Activated B cell treated with CpG ODN at 0.5 μM for 24 hours (primary cell): Measurements from ENCODE around the gene TSKU. TPM values are rescaled to one million over a fixed set of nuclear protein-coding genes. Genes with fewer than 3 reads are reported as not detected.
"Not testable (repeated sequence)": the region's sequence is repeated elsewhere in the genome, so short reads cannot be mapped to it uniquely, and the experiment has no call there.

ENCODE experiments used
- ATAC-seq: fragments of 200-7000 bp; cut with Tn5 transposase; one replicate; pipeline ENCODE4 v1.10.0; 2021; ENCODE audit warnings: low read depth, mild to moderate bottlenecking, moderate library complexity
- CTCF ChIA-PET: fragments of 350-600 bp; sonication (Branson Sonifier 250); formaldehyde crosslinking; loops from one replicate; lab custom pipeline; 2021; ENCODE audit warnings: antibody characterized with exemption; lab: Charles Lee
- POLR2A ChIA-PET: fragments of 350-600 bp; sonication (Branson Sonifier 250); formaldehyde crosslinking; loops from one replicate; lab custom pipeline; 2021; ENCODE audit warnings: antibody characterized with exemption; lab: Charles Lee
- DNase-seq: peaks from one replicate; pipeline ENCODE4 v3.0.0; 2022
- H3K27ac Mint-ChIP-seq: one replicate; pipeline ENCODE4 v1.8.0; 2020; ENCODE audit warnings: mixed read lengths
- H3K27me3 Mint-ChIP-seq: one replicate; pipeline ENCODE4 v1.8.0; 2021; ENCODE audit warnings: mixed read lengths
- H3K36me3 Mint-ChIP-seq: one replicate; pipeline ENCODE4 v1.8.0; 2021; ENCODE audit warnings: low read depth, mixed read lengths
- H3K4me1 Mint-ChIP-seq: one replicate; pipeline ENCODE4 v1.8.0; 2021; ENCODE audit warnings: mixed read lengths
- H3K4me3 Mint-ChIP-seq: one replicate; pipeline ENCODE4 v1.8.0; 2020; ENCODE audit warnings: mild to moderate bottlenecking, mixed read lengths
- H3K9me3 Mint-ChIP-seq: one replicate; pipeline ENCODE4 v1.8.0; 2020; ENCODE audit warnings: mixed read lengths
- intact Hi-C: fragments of 100-400 bp; cut with micrococcal nuclease; formaldehyde crosslinking; loops from one replicate; pipeline ENCODE4 v1.15.1; 2024
- total RNA-seq: library from RNA; stranded (reverse); gene quantifications from 2 replicates; pipeline ENCODE4 v1.2.3, GENCODE V29; 2022
- TF ChIP-seq, protein P1 (sequence below): fragments of 200-600 bp; IDR thresholded peaks from one replicate; pipeline ENCODE4 v1.8.0; 2022; ENCODE audit warnings: antibody characterized with exemption, mild to moderate bottlenecking

TSKU gene, protein sequence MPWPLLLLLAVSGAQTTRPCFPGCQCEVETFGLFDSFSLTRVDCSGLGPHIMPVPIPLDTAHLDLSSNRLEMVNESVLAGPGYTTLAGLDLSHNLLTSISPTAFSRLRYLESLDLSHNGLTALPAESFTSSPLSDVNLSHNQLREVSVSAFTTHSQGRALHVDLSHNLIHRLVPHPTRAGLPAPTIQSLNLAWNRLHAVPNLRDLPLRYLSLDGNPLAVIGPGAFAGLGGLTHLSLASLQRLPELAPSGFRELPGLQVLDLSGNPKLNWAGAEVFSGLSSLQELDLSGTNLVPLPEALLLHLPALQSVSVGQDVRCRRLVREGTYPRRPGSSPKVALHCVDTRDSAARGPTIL
- not detected in 2 replicates for total RNA-seq

DNA sequence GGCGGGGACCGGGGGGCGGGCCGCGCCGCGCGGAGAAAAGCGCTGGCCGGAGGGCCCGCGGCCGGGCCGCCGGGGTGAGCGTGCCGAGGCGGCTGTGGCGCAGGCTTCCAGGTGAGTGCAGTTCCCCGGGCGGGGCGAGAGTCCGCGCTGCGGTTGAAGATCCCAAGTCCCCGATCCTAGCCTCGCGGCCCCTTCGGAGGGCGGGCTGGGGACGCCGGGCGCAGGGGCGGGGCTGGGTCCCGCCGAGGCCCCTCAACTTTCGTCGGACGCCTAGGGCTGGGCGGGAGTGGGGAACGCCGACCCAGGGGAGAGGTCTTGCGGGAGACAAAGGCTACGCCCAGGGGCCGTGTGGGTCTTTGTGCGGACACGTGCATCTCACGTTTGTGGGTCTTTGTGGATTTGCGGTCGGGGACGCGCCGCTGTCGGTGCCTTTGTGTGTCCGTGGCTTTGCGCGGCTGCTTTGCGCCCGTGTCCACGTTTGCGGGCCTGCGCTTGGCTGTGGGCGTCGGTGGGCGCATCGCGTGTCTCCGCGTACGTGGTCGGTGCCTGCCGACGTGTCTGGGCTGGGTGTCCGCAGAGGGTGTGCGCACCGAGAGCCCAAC lies at the start of gene TSKU:
Gene TSKU (plus strand): TSS at position 63 of the 602 bp plus-strand sequence. CDS start 12,261 bp downstream, outside the sequence.
- H3K27me3 Mint-ChIP-seq, result peaks cover 61% of the 10 kb centered on the region
- DNase-seq (no peak), ATAC-seq (no peak)
- peaks cover 5% of the 10 kb centered on the region for H3K4me1 Mint-ChIP-seq
- H3K27ac Mint-ChIP-seq, result no peak within 1 kb of the TSS
- POLR2A ChIA-PET, result no interaction called here
- TF ChIP-seq, protein P1, sequence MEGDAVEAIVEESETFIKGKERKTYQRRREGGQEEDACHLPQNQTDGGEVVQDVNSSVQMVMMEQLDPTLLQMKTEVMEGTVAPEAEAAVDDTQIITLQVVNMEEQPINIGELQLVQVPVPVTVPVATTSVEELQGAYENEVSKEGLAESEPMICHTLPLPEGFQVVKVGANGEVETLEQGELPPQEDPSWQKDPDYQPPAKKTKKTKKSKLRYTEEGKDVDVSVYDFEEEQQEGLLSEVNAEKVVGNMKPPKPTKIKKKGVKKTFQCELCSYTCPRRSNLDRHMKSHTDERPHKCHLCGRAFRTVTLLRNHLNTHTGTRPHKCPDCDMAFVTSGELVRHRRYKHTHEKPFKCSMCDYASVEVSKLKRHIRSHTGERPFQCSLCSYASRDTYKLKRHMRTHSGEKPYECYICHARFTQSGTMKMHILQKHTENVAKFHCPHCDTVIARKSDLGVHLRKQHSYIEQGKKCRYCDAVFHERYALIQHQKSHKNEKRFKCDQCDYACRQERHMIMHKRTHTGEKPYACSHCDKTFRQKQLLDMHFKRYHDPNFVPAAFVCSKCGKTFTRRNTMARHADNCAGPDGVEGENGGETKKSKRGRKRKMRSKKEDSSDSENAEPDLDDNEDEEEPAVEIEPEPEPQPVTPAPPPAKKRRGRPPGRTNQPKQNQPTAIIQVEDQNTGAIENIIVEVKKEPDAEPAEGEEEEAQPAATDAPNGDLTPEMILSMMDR, result no peak
- H3K4me3 Mint-ChIP-seq, result peak within 1 kb of the TSS; percentile 71
- no peaks in the 10 kb centered on the region for H3K36me3 Mint-ChIP-seq
- H3K9me3 Mint-ChIP-seq, result peaks cover 4% of the 10 kb centered on the region
- intact Hi-C loops, result no loop called here
- CTCF ChIA-PET, result no interaction called here

DNA sequence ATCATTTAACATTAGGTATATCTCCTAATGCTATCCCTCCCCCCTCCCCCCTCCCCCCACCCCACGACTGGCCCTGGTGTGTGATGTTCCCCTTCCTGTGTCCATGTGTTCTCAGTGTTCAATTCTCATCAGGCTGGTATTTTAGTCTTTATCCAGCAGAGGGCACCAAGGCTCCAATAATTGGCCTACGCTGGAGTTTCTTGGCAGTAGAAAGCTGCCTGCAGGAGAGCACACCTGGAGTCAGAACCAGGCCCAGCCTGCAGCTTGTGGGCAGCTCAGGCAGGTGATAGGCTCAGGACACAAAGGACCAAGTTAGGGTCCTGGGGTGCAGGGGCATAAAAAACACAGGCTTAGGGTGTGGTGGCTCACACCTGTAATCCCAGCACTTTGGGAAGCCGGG lies 49.2 kb upstream of the TSKU start:
- intact Hi-C loops, result loop anchor here (1.0 to 5.0 kb wide), 4 partner anchors 65 to 883 kb away; no protein-coding TSS in a partner anchor
- DNase-seq, H3K4me1 Mint-ChIP-seq, H3K9me3 Mint-ChIP-seq, H3K27me3 Mint-ChIP-seq, POLR2A ChIA-PET, H3K27ac Mint-ChIP-seq, H3K36me3 Mint-ChIP-seq, H3K4me3 Mint-ChIP-seq: not testable (repeated sequence)
- ATAC-seq, result peak; percentile 56
- CTCF ChIA-PET, result interaction anchor here (0.7 to 3.6 kb wide), 8 partner anchors 9 to 454 kb away, joined by 3 to 20 read pairs (median 4); no protein-coding TSS in a partner anchor

DNA sequence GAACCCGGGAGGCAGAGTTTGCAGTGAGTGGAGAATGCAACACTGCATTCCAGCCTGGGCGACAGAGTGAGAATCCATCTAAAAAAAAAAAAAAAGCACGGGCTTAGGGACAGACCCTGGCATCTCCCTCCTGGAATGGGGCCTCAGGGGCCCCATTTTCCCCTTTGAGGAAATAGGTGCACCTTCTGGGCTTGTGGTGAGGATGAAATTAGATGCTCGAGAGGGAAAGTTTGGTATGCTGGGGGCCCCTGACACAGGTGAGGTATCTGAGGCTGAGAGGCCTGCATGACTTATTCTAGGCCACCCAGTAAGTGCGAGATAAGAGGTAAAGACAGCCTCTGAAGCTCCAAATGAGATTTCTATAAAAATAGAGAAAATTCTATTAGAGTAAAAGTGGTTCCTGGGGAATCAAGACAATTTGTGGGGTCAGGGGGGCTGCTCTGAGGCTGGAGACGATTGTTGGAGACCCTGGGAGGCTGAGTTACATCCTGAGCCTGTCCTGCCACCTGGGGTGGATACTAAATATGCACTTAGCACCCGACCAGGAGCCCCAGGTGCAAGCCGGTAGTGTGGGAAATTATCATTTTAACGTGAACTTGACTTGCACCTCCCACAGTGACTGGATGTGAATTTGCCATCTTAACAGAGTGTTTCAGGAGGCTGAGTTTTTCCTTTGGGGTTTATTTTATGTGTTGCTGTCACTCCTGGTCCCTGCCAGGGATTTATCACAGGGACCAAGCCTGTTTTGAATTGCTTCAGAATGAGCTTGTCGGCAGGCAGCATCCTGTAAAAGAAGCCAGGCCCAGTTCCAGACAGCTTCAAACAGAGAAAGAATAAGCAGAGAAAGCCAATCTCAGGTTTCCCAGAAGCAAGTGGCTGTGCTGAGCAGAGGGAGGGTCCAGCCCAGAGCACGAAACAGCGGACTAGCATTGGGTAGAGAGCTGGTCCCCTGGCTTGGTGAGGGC lies 48.4 kb upstream of the TSKU start:
- no peaks in the 10 kb centered on the region for H3K36me3 Mint-ChIP-seq
- no peaks in the 10 kb centered on the region for H3K9me3 Mint-ChIP-seq
- CTCF ChIA-PET, result interaction anchor here (0.7 to 3.6 kb wide), 10 partner anchors 9 to 453 kb away, joined by 3 to 20 read pairs (median 4); no protein-coding TSS in a partner anchor
- intact Hi-C loops, result loop anchor here (1.0 to 5.0 kb wide), 4 partner anchors 65 to 883 kb away; no protein-coding TSS in a partner anchor
- no peak overlapping the region for H3K4me3 Mint-ChIP-seq
- H3K27me3 Mint-ChIP-seq, result peaks cover 5% of the 10 kb centered on the region
- DNase-seq (no peak), ATAC-seq (no peak)
- no peak overlapping the region for H3K27ac Mint-ChIP-seq
- H3K4me1 Mint-ChIP-seq, result no peaks in the 10 kb centered on the region
- POLR2A ChIA-PET, result no interaction called here
- TF ChIP-seq, protein P1, result no peak

DNA sequence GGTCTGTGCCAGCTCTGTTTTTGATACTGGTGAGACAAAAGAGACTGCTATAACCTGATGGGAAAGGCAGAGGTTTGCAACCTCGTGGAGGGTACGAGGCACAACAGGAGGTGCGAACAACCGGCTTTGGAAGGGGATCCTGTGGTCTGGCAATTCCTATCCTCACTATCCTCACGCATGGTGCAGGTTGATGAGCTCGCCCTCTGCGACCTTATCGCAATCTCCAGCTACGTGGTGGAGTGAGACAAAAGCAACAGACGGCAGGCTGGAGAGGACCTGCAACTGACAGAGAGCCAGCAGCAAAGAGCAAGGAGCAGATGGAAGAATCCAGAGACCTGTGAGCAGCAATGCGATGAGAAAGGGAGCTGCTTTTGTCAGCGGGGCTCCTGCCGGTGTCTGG lies 47.3 kb upstream of the TSKU start:
- no peaks in the 10 kb centered on the region for H3K4me1 Mint-ChIP-seq
- TF ChIP-seq, protein P1, result no peak
- no peaks in the 10 kb centered on the region for H3K36me3 Mint-ChIP-seq
- no peaks in the 10 kb centered on the region for H3K9me3 Mint-ChIP-seq
- intact Hi-C loops, result no loop called here
- POLR2A ChIA-PET, result no interaction called here
- H3K4me3 Mint-ChIP-seq, result no peak overlapping the region
- H3K27me3 Mint-ChIP-seq, result peaks cover 7% of the 10 kb centered on the region
- CTCF ChIA-PET, result interaction anchor here (0.7 to 3.6 kb wide), 3 partner anchors 11 to 183 kb away, joined by 3 to 20 read pairs (median 3); no protein-coding TSS in a partner anchor
- DNase-seq, result no peak
- ATAC-seq, result no peak
- no peak overlapping the region for H3K27ac Mint-ChIP-seq

DNA sequence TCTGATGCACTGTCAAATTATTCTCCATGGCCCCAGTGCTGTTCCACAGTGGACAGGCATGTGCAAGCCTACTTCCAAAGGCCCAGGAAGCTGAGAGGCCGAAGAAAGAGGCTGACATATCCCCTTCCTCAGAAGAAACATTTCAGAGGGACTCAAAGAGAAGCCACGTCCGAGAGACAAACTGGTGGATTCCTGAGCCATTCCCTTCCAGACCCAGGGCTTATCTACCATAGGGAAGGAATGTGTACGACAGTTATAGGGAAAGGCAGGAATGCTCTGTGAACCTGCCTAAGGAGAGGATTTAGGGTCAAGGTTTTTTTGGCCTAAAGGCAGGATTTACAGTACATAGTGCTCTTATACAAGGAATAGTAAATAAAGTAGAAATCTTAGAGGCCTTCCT lies 46.9 kb upstream of the TSKU start:
- Mint-ChIP-seq H3K4me1 (no peaks in the 10 kb centered on the region), H3K4me3 (no peak overlapping the region), H3K9me3 (no peaks in the 10 kb centered on the region), H3K36me3 (no peaks in the 10 kb centered on the region), H3K27ac (no peak overlapping the region), H3K27me3 (peaks cover 7% of the 10 kb centered on the region)
- ChIA-PET CTCF (interaction anchor here (3.6 kb wide), 1 partner anchor 63 kb away, joined by 20 read pairs; no protein-coding TSS in a partner anchor), POLR2A (no interaction called here)
- DNase-seq (no peak), ATAC-seq (no peak)
- TF ChIP-seq, protein P1, result no peak
- intact Hi-C loops, result no loop called here
